Lung (tissue), 12 donors: ENCODE measurements around the gene ANKRD34C. TPM values are rescaled to one million over a fixed set of nuclear protein-coding genes. Genes with fewer than 3 reads are reported as not detected.

Experiments used
- ATAC-seq: fragments of 200-7000 bp; cut with Tn5 transposase; one replicate; pipeline ENCODE4 v1.9.1; 2020; ENCODE audit warnings: moderate number of reproducible peaks; ENCODE audit not compliant: insufficient read depth, low FRiP score
- DNase-seq, 3 donors: peaks; one replicate each; pipeline ENCODE4 v3.0.0-alpha.2; 2013 to 2017
- H3K27ac ChIP-seq, 2 donors: one replicate each; pipeline ENCODE4 v1.5.1; 2013; ENCODE audit warnings: mild to moderate bottlenecking in 2 of 2, moderate library complexity in 2 of 2, control low read depth in 1 of 2, inconsistent platforms in 1 of 2, low read depth in 1 of 2, low read length in 1 of 2
- H3K27me3 ChIP-seq, 3 donors: one replicate each; pipeline ENCODE4 v1.5.1; 2013; ENCODE audit warnings: low read length in 2 of 3; ENCODE audit not compliant: control insufficient read depth in 3 of 3, insufficient read depth in 3 of 3
- H3K36me3 ChIP-seq, 4 donors: one replicate each; pipeline ENCODE4 v1.5.1; 2013; ENCODE audit warnings: low read length in 4 of 4, mild to moderate bottlenecking in 1 of 4, moderate library complexity in 1 of 4; ENCODE audit not compliant: control insufficient read depth in 4 of 4, insufficient read depth in 4 of 4
- H3K4me1 ChIP-seq, 5 donors: one replicate each; pipeline ENCODE4 v1.5.1; 2013; ENCODE audit warnings: low read length in 5 of 5, mild to moderate bottlenecking in 2 of 5, moderate library complexity in 1 of 5; ENCODE audit not compliant: control insufficient read depth in 5 of 5, insufficient read depth in 5 of 5
- H3K4me3 ChIP-seq: one replicate; pipeline ENCODE4 v1.5.1; 2013; ENCODE audit warnings: mild to moderate bottlenecking, control low read depth, moderate library complexity
- H3K9ac ChIP-seq, 2 donors: one replicate each; pipeline ENCODE4 v1.5.1; 2013; ENCODE audit warnings: low read length in 2 of 2, control low read depth in 1 of 2; ENCODE audit not compliant: insufficient read depth in 1 of 2
- H3K9me3 ChIP-seq, 4 donors: one replicate each; pipeline ENCODE4 v1.5.1; 2013; ENCODE audit warnings: low read length in 3 of 4, mild to moderate bottlenecking in 1 of 4, moderate library complexity in 1 of 4; ENCODE audit not compliant: control insufficient read depth in 4 of 4, insufficient read depth in 3 of 4
- CTCF ChIP-seq: IDR thresholded peaks from 2 replicates; pipeline ENCODE4 v1.5.1; 2012; ENCODE audit warnings: mild to moderate bottlenecking; ENCODE audit errors: control extremely low read depth, extremely low read depth
- WGBS, 2 donors: extraction: QIAGEN DNeasy Blood & Tissue Kit; methylation state at CpG; one replicate each; pipeline ENCODE4 v1.1.7; 2013; 5-methylcytosine and 5-hydroxymethylcytosine counted together
- polyA plus RNA-seq, 2 donors: library from polyadenylated mRNA; stranded (reverse); fragments of 200-250 nt; gene quantifications; one replicate each; pipeline ENCODE4 v1.2.1, GENCODE V29; 2013
- total RNA-seq, 2 donors: library from RNA; depleted of rRNA in 1 of 2; stranded (reverse); fragments of >200 nt in 1 of 2; gene quantifications; one replicate each; pipeline ENCODE4 v1.2.1, GENCODE V29; 2014 to 2021
- donor health status: control.
- donor health status: control.
- donor health status: Bipolar disorder and iron deficiency.
- donor health status: healthy.
- donor health status: DM: yes; HTN: yes; CAD: no.

ANKRD34C gene
- total and polyA plus RNA-seq, 4 donors = 0.01 to 0.03 TPM; not detected in 2

- TF ChIP-seq CTCF = no peak
- WGBS, 2 donors = 93% methylated on average over 14 of the region's 14 CpGs
- Histone ChIP-seq H3K27ac (no peak overlapping the region), H3K27me3 (no peaks in the 10 kb centered on the region), H3K9me3 (peaks cover 0 to 4% (median 0%) of the 10 kb centered on the region in 4 donors), H3K4me1 (no peaks in the 10 kb centered on the region), H3K9ac (no peak overlapping the region), H3K36me3 (peaks cover 0 to 28% (median 24%) of the 10 kb centered on the region in 4 donors), H3K4me3 (no peak overlapping the region)
- ATAC-seq = no peak
- no peak for DNase-seq
Observed at GRCh38 chr15:79321876-79322275, 39.4 kb downstream of the ANKRD34C start.

GRCh38 chr15:79322306-79322705 is 39.8 kb downstream of the ANKRD34C start:
- DNase-seq (no peak), ATAC-seq (no peak)
- H3K36me3 ChIP-seq = peaks cover 0 to 28% (median 23%) of the 10 kb centered on the region in 4 donors
- H3K4me3 ChIP-seq = no peak overlapping the region
- H3K9me3 ChIP-seq = peaks cover 0 to 6% (median 0%) of the 10 kb centered on the region in 4 donors
- no peak overlapping the region for H3K9ac ChIP-seq
- TF ChIP-seq CTCF = no peak
- WGBS, 2 donors = 91 to 94% methylated on average over 3 of the region's 3 CpGs
- no peaks in the 10 kb centered on the region for H3K27me3 ChIP-seq
- no peaks in the 10 kb centered on the region for H3K4me1 ChIP-seq
- no peak overlapping the region for H3K27ac ChIP-seq

GRCh38 chr15:79322945-79323344 is 40.4 kb downstream of the ANKRD34C start:
- no peak for DNase-seq
- WGBS, 2 donors = 36 to 59% methylated on average over 6 of the region's 6 CpGs

More at GRCh38 chr15:79322945-79323344, 40.4 kb downstream of the ANKRD34C start:
- no peaks in the 10 kb centered on the region for H3K4me1 ChIP-seq
- H3K4me3 ChIP-seq = no peak overlapping the region
- H3K36me3 ChIP-seq = peaks cover 0 to 25% (median 21%) of the 10 kb centered on the region in 4 donors
- peaks cover 0 to 6% (median 0%) of the 10 kb centered on the region in 4 donors for H3K9me3 ChIP-seq
- no peaks in the 10 kb centered on the region for H3K27me3 ChIP-seq
- no peak overlapping the region for H3K27ac ChIP-seq
- no peak overlapping the region for H3K9ac ChIP-seq
- ATAC-seq = no peak
- TF ChIP-seq CTCF = no peak
